Psoas muscle (tissue), 8 donors: Measurements from ENCODE around the gene DMRT2. TPM values are rescaled to one million over a fixed set of nuclear protein-coding genes. Genes with fewer than 3 reads are reported as not detected.

Source experiments
- ATAC-seq, 4 donors: fragments of 200-7000 bp; cut with Tn5 transposase; one replicate each; pipeline ENCODE4 v1.9.1; 2020; ENCODE audit warnings: moderate library complexity in 3 of 4, mild to moderate bottlenecking in 2 of 4
- DNase-seq, 2 donors: peaks; one replicate each; pipeline ENCODE4 v3.0.0-alpha.2; 2020
- H3K27ac ChIP-seq: fragments of 200-600 bp; one replicate; pipeline ENCODE4 v1.8.0; 2022
- H3K27me3 ChIP-seq, 3 donors: fragments of 200-600 bp in 1 of 3; one replicate each; pipeline versions ENCODE4 v1.6.1 to v1.8.0; 2013 to 2022; ENCODE audit warnings: low read length in 2 of 3, mild to moderate bottlenecking in 2 of 3, moderate library complexity in 1 of 3; ENCODE audit not compliant: insufficient read depth in 3 of 3
- H3K36me3 ChIP-seq, 2 donors: fragments of 200-600 bp in 1 of 2; one replicate each; pipeline versions ENCODE4 v1.6.1 to v1.8.0; 2013 to 2022; ENCODE audit warnings: low read depth in 1 of 2, mild to moderate bottlenecking in 1 of 2, moderate library complexity in 1 of 2; ENCODE audit not compliant: insufficient read depth in 1 of 2
- H3K4me1 ChIP-seq: fragments of 200-600 bp; one replicate; pipeline ENCODE4 v1.8.0; 2022
- H3K4me3 ChIP-seq: fragments of 200-600 bp; one replicate; pipeline ENCODE4 v1.8.0; 2022; ENCODE audit warnings: mild to moderate bottlenecking
- H3K9me3 ChIP-seq: fragments of 200-600 bp; one replicate; pipeline ENCODE4 v1.8.0; 2022
- CTCF ChIP-seq: fragments of 200-600 bp; IDR thresholded peaks from one replicate; pipeline ENCODE4 v1.8.0; 2022; ENCODE audit warnings: antibody characterized with exemption
- WGBS, 3 donors: extraction: QIAGEN DNeasy Blood & Tissue Kit; methylation state at CpG; one replicate each; pipeline versions ENCODE4 v1.1.6 to v1.1.7; 2013; 5-methylcytosine and 5-hydroxymethylcytosine counted together
- intact Hi-C, 2 donors: fragments of 100-400 bp; cut with DNase I; formaldehyde crosslinking; loops; one replicate each; pipeline versions ENCODE4 v1.11.0 to v1.14.2; 2022
- polyA plus RNA-seq, 3 donors: library from polyadenylated mRNA; stranded (reverse); fragments of 200-250 nt; gene quantifications; one replicate each; pipeline ENCODE4 v1.2.3, GENCODE V29; 2013
- total RNA-seq, 4 donors: library from RNA; stranded (reverse); fragmentation: NEBNext Ultra II Directional in 2 of 4; extraction: Animal tissue kit (Norgen Biotek cat#: 25700) in 2 of 4; gene quantifications; one replicate each; pipeline versions ENCODE4 v1.2.1 to v1.2.4, GENCODE V29; 2021 to 2023
- donor health status: healthy with polysubstance abuse.
- donor health status: DM: no; HTN: no; CAD: no; lungs with moderate emphysema.
- donor health status: Bipolar disorder and iron deficiency.
- donor health status: healthy.
- donor health status: DM: yes; HTN: yes; CAD: no.
- donor health status: DM: no; HTN: no; CAD: no.
- donor health status: DM: no; HTN: no; CAD: no.
- donor health status: DM: yes; HTN: yes; CAD: no.

The DMRT2 gene
- total and polyA plus RNA-seq, 7 donors = 0.43 to 6.8 (median 1.9) TPM

- intact Hi-C loops = no loop called here
- H3K4me3 ChIP-seq = no peak overlapping the region
- no peaks in the 10 kb centered on the region for H3K36me3 ChIP-seq
- no peaks in the 10 kb centered on the region for H3K27me3 ChIP-seq
- TF ChIP-seq CTCF = no peak
- ATAC-seq = no peak
- no peaks in the 10 kb centered on the region for H3K4me1 ChIP-seq
- WGBS, 3 donors = 65 to 72% (median 67%) methylated on average over 3 of the region's 3 CpGs
- H3K27ac ChIP-seq = no peak overlapping the region
- H3K9me3 ChIP-seq = no peaks in the 10 kb centered on the region
- DNase-seq = no peak
These were observed 36.4 kb downstream of the DMRT2 start for GRCh38 chr9:1086517-1086916.

- WGBS, 3 donors = 87 to 89% (median 88%) methylated on average over 7 of the region's 7 CpGs
These were observed 37.1 kb downstream of the DMRT2 start for GRCh38 chr9:1087120-1087881.

GRCh38 chr9:1094749-1095148 is 44.6 kb downstream of the DMRT2 start:
- no peak overlapping the region for H3K4me3 ChIP-seq
- H3K36me3 ChIP-seq = no peaks in the 10 kb centered on the region
- no peaks in the 10 kb centered on the region for H3K9me3 ChIP-seq
- no peaks in the 10 kb centered on the region for H3K4me1 ChIP-seq
- no peak for DNase-seq
- no peak for TF ChIP-seq CTCF
- H3K27me3 ChIP-seq = no peaks in the 10 kb centered on the region
- no peak for ATAC-seq
- 95 to 99% (median 97%) methylated on average over 3 of the region's 3 CpGs for WGBS, 3 donors
- intact Hi-C loops = loop anchor here in 1 of 2 donors (5.0 kb wide), 1 partner anchor 523 kb away; no protein-coding TSS in a partner anchor
- H3K27ac ChIP-seq = no peak overlapping the region

More at GRCh38 chr9:1087120-1087881, 37.1 kb downstream of the DMRT2 start:
- Histone ChIP-seq H3K9me3 (no peaks in the 10 kb centered on the region), H3K4me1 (no peaks in the 10 kb centered on the region), H3K27me3 (no peaks in the 10 kb centered on the region), H3K27ac (no peak overlapping the region), H3K36me3 (no peaks in the 10 kb centered on the region), H3K4me3 (no peak overlapping the region)
- DNase-seq (no peak), ATAC-seq (no peak)
- intact Hi-C loops = no loop called here
- TF ChIP-seq CTCF = no peak

- ATAC-seq = no peak
- no peak for DNase-seq
- WGBS, 3 donors = 84 to 87% (median 86%) methylated on average over 9 of the region's 9 CpGs
- Histone ChIP-seq H3K4me1 (no peaks in the 10 kb centered on the region), H3K27me3 (no peaks in the 10 kb centered on the region), H3K27ac (no peak overlapping the region), H3K9me3 (no peaks in the 10 kb centered on the region), H3K36me3 (no peaks in the 10 kb centered on the region), H3K4me3 (no peak overlapping the region)
- no peak for TF ChIP-seq CTCF
- intact Hi-C loops = loop anchor here in 1 of 2 donors (5.0 kb wide), 1 partner anchor 521 kb away; no protein-coding TSS in a partner anchor
These were observed 46.2 kb downstream of the DMRT2 start for GRCh38 chr9:1096155-1096964.
